GM21717 (cell line): ENCODE results near the gene NFATC2.
A peak's percentile ranks its signal among the peaks of the same experiment; 100 is the strongest.

ENCODE experiments used
- ATAC-seq: cut with Tn5 transposase; IDR thresholded peaks from one replicate; pipeline ENCODE4 v1.9.1; 2021; ENCODE audit warnings: mild to moderate bottlenecking, moderate library complexity; ENCODE audit not compliant: unreplicated experiment

NFATC2 gene

DNA sequence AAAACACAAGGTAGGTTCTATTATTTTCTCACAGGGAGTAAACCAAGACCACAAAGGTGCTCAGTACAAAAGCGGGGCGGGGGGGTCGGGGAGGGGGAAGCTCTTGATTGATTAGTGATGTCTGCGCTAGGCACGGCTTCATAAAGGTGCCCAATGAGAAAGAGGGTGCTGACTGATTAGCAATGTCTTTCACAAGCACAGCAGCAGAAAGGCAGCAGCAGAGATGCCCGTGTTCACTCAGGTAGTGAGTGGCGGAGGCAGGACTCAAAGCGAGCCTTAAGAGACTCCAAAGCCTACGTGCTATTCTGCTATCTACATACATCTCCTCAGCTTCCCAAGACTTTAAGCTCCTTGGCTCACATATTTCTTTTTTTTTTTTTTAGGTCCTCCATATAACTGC, 20.3 kb downstream of the NFATC2 start:
- no peak for ATAC-seq

DNA sequence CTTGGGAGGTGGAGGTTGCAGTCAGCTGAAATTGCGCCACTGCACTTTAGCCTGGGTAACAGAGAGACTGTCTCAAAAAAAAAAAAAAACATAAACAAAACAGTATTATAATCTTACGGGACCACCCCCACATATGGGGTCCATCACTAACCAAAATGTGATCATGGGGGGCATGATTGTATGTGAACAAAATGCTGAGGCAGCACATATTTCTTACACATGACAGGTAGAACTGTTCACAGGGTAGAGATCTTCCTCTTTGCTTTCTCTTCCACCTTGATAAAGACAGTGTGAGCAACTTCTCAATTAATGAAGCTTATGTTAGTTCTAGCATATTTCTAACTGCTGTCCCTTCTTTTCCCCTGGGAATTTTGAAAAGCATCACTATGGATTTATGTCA, 24.7 kb downstream of the NFATC2 start:
- no peak for ATAC-seq

DNA sequence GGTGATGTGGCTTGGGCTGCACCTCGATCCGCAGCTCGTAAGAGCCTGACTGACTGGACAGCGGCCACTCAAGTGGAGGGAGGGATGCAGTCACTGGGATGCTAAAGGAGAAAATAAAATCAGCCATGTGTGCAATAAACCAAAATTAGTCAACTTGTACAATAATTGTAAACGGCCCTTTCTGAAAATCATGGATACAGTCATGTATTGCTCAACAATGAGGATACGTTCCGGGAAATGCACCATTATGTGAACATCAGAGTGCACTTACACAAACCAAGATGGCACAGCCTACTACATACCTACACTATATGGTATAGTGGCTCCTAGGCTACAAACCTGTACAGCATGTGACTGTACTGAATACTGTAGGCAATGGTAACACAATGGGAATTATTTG, 25.7 kb downstream of the NFATC2 start:
- ATAC-seq: no peak

DNA sequence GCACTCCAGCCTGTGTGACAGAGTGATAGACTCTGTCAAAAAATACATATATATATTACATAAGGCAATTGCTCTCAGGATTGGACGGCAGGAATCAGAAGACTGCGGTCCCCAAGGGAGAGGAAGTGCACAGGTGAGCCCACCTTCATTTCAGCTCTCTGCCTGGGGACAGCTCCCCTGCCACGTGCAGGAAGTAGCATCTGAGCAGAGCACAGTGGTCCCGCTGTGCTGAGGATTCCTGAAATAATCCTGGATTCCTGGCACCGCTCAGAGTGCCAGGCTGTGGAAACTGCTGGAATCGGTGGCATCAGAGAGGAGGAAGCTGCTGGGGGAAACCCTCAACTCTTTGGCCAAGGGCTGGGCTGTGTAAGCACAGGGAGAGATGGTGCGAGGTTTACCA, 27.7 kb downstream of the NFATC2 start:
- no peak for ATAC-seq

DNA sequence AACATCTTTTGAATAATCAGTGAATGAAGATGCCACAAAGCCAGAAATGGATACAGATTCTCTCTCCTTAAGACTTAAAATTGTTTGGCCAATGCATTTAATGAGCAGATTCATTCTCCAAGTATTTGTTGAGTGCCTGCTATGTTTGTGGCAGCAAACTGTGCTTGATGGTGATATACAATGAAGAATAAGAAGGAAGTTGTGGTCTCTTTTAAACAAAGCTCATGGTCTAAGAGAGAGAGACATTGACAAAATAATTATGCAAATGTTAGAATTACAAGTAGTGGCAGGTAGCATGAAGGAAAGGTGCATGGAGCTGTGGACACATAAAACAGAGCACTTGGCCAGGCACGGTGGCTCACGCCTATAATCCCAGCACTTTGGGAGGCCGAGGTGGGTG, 28.3 kb downstream of the NFATC2 start:
- ATAC-seq: no peak

DNA sequence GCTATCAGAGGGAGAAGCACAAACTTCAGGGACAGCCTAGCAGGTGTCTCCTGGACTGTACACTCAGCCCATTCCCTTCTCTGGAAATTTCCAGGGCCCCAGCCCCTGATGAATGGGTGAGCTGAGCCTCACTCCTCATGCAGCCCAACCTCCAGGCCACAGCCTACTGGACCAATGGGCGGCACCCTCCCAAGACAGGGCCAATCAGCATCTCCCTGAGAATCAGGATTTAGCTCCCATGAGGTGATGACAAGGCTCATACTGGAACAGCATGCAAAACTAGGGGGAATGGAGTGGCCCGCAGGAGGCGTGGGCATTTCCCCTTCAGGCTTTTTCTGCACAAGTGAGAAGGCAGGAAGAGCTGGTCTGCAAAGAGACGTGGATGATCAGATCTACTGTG, 29.0 kb downstream of the NFATC2 start:
- no peak for ATAC-seq

DNA sequence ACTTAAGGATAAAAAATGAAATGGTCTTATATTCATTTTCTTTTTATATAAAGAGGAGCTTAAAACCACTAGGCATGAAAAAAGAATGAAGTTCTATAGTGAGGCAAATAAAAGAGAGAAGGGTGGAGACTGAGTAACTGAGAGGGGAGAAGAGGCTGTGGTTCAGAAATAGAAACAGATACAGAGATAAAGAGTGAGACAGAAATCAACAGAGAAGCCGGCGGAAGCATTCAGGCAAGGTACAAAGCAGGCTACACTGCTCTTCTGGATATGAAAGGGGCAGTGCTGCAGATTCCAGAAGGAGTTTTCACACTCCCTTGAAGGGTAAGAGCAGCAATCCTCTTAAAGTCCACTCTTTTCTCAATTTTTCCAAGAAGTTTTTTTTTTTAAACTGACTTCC, 29.9 kb downstream of the NFATC2 start:
- ATAC-seq: no peak

DNA sequence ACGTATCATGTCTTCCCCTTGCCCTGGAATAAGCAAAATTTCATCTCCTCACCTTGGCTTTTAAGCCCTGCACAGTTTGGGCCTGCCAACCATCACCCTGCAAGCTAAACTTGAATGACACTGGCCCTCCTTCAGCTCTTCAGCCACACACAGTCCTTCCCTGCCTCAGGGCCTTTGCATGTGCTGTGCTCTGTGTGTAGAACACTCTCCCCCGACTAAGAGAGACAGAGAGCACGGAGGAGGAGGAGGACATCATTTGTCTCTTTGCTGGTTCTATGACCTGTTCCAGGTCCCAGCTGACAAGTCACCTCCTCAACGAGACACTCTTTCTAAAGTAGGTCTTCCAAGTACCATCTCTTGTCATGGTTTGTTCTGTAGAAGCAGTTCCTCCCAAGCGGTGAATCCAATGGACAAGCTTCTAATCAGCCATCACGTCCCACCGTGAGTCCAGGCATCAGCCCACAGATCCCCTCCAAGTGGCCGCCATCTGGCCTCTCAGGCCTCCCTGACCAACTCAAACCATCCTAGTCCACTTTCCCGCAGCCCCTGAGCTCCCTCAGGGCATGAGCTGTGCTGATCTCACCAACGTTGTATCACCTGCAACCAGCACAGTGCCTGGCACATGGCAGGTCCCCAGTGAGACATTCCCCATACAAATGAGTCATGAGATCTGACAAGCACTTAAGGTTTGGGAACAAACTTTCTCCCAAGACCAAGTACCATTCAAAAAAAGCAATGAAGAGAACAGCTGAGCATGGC, 30.5 kb downstream of the NFATC2 start:
- ATAC-seq: no peak

DNA sequence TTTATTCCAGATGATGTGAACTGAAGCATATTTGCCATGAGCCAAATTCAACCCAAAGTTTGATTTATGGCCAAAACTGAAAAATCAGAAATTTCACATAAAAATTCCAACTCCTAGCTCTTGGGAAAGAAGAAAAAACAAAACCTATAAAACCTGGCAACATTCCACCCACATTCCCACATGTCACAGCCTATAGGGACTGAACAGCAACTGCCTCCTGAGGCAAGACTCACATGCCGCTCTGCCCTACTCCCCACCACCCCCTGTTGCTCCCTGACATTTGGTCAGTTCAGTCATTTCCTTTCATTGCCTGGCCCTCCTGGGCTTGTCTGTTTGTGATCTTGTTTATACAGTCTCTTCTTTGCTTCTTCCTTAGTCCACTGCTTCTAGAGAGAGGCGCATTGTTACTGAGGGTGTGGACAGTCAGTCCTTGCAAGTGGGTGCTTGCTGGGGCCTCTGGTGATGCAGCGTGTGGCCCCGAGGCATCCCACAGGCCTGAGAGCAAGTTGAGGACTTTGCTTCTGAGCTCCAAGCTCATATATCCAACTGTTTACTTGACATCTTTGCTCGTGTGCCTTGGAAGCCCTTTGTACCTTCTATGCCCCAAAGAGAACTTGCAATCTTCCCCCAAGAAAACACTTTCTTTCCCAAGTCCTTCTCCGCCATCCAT, 31.4 kb downstream of the NFATC2 start:
- no peak for ATAC-seq

DNA sequence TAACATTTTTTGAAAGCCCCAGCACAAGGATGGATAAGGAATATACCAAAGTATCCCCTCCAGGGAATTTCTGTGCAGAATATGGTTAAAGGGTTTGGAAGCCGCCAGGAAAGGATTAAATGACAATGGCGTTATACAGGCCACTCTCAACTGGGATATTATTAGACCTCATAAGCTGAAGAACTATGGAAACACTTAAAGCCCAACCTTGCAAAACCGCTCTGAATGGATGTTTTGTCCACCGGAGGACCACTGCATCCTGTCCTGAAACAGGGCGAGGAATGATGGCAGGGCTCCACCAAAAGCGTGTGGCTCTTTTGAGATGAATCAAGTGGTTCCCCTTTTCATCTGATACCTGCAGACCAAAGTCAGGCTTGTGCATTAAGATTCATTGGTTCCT, 32.4 kb downstream of the NFATC2 start:
- ATAC-seq: no peak

DNA sequence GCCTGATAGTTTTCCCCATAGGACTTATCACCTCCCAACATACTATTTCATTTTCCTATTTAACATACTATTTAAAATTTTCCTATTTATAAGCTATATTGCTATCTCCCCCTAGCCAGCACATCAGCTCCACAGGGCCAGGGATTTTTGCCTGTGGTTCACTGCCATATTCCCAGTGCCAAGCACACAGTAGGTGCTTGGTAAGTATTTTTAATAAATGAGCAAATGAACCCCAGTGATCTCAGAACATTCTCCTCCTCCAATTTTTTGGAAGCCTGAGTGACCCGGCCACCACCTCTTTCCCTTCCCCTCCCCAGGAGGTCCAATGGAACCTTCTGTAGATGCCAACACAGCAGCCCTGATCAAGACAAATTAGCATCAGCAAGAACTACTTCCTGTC, 33.3 kb downstream of the NFATC2 start:
- ATAC-seq: no peak

DNA sequence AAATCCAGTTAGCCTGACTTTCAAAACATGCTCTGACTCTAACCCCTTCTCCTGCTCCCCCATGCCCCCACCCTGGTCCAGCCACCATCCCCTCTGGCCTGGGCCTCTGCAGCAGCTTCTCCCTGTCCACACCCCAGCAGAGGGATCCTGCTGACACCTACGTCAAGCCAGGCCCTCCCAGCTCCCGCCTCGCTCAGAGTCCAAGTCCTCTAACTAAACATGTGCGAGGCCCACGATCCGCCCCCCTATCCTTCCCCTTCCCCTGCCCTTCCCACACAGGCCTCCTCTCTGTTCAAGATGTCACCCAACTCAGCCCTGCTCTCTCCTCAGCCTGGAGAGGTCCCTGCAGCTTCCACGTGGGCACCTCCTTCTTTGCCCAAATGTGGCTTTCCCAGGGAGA, 33.7 kb downstream of the NFATC2 start:
- ATAC-seq: no peak

DNA sequence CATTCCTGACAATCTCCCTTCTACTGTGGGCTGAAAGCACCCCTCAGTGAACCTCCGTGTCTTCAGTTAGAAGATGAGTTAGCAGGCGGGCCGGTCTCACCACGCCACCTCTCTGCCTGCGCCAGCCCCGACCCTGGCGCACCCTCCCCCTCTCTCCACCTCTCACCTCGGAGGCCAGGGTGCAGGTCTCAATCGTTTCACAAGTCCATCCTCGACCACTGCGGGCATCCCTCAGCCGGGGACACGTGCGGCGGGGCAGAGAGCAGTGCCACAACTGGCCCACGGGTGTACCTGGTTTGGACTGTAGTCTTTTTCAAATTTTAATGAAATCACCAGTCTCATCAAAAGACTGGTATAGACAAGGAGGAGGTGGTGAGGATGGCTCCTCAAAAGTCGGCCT, 34.4 kb downstream of the NFATC2 start:
- no peak for ATAC-seq

DNA sequence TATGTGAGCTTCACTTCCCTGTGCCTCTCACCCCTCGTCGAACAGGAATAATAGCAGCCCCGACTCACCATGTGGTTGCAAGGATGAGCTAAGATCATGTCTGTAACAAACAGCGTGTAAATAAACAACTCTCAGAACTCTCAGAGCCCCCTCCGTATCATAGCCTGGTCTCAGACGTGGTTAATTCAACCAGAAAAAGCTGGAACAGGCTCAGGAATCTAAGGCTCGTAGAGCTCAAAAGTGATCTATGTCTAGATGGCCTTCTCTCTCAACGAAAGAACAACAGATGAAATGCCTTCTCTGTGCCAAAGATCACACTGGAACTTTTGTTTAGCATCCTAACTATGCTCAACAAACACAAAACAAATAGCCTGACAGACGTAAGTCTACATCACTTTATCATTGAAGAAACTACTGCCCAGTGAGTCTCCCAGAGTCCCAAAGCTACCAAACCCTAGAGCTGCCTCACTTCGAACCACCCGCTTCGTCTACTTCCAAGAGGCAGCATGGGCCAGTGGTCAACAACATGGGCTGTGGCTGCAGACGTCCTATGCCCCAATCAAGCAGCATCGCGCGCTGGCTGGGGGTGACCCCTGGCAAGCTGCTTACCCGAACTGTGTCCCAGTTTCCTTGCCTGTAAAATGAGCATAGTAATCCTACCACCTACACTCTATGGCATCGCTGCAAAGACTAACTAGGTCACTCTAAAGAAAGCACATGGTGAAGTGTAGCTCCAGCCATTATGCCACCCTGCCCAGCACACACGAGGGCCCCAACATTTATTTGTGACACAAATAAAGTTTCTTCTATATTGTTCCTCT, 35.1 kb downstream of the NFATC2 start:
- ATAC-seq: no peak

DNA sequence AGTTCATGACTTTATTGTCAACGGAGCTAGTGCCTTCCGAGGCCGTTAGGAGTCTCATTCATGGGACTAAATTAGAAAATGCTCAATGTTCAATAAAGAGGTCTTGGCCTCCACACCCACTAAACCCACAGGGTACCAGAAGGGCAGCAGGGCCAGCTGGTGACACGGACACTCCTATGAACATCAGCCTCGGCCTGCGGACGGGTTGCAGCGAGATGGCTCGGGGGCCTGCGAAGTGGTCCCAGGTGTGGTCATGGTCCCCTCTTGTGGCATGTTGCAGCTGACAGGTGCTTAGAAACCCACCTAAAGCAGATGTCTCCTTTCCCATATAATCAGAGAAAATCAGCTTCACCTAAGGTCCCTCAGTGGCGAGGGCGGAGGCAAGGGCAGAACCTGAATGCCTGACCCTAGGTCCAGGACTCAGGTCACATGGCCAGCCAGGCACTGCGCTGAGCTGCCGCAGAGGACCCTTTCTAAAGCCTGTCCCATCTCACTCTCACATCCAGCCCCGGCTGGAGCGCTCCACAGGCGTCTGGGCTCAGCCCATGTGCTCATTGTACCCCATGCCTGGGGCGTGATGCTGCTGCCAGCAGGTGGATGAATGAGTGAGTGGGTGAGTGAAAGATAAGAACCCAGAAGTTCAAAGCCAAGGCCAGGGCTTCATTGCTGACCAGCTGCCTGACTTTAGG, 35.8 kb downstream of the NFATC2 start:
- no peak for ATAC-seq

DNA sequence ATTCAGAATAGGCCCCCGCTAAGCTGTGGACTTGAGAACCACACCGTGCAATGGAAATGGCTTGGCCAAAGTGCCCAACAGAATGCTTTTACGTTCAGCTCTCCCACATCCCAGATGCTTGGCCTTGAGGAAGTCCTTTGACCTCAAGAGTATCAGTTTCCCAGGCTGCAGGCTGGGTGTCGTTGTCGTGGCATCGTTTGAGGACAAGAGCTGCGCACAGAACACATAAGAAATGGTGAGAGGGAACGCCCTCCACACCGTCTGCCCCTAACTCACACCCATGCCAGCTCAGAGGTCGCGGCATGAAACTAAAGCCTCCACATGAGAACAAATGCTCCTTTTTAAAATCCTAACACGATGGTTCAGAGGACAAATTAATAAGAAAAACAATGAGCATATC, 37.0 kb downstream of the NFATC2 start:
- ATAC-seq: no peak

DNA sequence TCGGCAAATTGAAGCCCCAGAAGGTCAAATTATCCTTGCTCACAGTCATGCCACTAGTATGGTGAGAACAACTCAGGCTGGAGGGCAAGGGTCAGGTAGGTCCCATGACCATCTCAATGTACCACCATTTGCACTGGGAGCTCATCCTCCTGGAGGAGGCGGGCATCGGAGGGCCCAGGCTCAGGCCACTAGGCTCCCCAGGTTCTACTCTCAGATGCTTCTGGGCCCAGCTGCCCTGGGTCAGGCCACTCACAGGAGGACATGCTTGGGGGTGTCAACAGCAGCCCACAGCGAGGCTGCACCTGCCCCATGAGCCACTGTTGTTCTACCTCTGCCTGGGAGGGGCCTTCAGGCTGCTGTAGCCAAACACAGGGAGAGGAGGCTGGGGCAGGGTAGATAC, 39.1 kb downstream of the NFATC2 start:
- ATAC-seq: no peak

DNA sequence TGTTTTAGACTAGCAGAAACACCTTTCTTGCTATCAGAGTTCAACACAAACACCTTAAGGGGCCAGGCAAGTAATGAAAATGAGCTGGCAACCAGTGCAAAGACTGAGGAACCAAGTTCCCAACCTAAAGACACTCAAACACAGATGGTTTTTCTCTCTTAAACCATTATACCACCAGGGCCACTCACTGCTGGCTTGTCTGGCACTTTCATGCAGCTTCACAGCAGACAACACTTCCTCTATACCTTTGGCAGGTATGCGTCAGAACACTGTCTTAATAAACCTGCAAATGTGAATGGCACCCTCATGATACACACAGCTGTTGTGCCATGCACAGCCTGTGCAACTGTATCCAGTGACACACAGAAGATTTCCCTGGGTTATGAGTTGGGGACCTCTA, 41.6 kb downstream of the NFATC2 start:
- no peak for ATAC-seq

DNA sequence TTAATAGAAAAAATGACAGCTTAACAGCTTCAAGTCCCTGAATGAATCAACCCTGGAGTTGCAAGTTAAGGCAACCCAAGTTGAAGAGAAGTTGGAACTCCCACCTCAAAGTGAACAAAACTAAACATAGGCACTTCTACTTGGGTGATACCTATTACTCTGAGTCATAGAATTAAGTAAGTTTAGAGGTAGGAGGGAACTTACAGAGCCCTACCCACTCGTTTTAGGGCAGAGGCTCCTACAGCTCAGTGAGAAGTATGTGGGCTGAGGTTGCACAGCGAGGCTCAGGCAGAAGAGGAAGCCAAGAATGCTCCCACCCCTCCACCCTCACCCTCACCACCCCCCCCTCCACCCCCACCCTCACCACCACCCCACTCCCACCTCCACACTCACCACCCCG, 42.2 kb downstream of the NFATC2 start:
- peak; percentile 62 for ATAC-seq

DNA sequence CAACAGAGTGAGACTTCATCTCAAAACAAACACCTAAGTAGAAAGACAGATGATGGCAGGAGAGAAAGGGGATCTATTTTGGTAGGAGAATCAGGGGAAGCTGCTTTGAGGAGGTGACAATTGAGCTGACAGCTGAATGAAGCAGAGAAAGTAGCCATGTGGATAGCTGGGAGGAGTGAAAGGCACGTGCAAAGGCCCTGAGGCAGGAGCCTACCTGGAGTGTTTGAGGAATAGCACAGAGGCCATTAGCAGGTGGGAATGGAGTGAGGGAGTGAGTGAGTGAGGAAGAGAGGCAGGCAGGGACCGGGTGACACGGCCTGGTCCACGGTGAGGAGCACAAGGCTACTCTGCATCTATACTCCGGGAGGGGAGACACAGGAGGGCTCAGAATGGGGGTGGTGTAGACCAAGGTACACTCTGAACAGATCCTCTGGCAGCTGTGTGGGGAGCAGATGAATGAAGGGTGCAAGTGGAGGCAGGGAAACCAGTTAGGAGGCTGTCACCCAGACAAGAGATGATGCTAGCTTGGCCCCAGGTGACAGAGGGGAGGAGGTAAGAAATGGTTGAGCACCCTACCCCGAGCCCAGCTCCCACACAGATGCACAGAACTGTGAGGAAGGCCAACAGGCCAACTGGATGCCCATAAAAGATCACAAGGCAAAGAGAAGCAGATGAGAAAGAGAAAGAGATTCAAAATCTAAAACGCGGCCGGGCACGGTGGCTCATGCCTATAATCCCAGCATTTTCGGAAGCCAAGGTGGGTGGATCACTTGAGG, 43.6 kb downstream of the NFATC2 start:
- ATAC-seq: no peak
